Measurements from ENCODE around the gene HIVEP3. TPM values are rescaled to one million over a fixed set of nuclear protein-coding genes. Genes with fewer than 3 reads are reported as not detected.

Gene HIVEP3
- total RNA-seq, 2 donors from 2014 or later: 3.4 to 4.0 TPM

- DNase-seq: peak in 1 of 4 donors; percentile 27
- no peak for ATAC-seq
- Histone ChIP-seq H3K9me3 (no peaks in the 10 kb centered on the region), H3K27ac (peak overlapping the region in 1 of 4 donors; percentile 35), H3K36me3 (replicated peaks in 1 of 2; ENCODE audit: insufficient read depth in 1 of 2, low read depth in 2 of 2) (no peaks in the 10 kb centered on the region), H3K4me1 (no peaks in the 10 kb centered on the region), H3K27me3 (no peaks in the 10 kb centered on the region), H3K4me3 (no peak overlapping the region)
- TF ChIP-seq POLR2A (IDR thresholded peaks at IDR 0.05): no peak
- intact Hi-C loops (cut with DNase I): no loop called here
- 57 to 78% methylated on average over 5 of the region's 5 CpGs for WGBS, 2 donors
Observed at GRCh38 chr1:41740630-41741239, 178.0 kb downstream of the HIVEP3 start.

GRCh38 chr1:41740058-41740457 lies 178.7 kb downstream of the HIVEP3 start:
- no peaks in the 10 kb centered on the region for H3K36me3 ChIP-seq (replicated peaks in 1 of 2; ENCODE audit: insufficient read depth in 1 of 2, low read depth in 2 of 2)
- no peak overlapping the region for H3K4me3 ChIP-seq
- no peaks in the 10 kb centered on the region for H3K27me3 ChIP-seq
- H3K9me3 ChIP-seq: no peaks in the 10 kb centered on the region
- WGBS, 2 donors: 95% methylated on average over 5 of the region's 5 CpGs
- no peaks in the 10 kb centered on the region for H3K4me1 ChIP-seq
- intact Hi-C loops (cut with DNase I): no loop called here
- ATAC-seq (no peak), DNase-seq (no peak)
- no peak overlapping the region for H3K27ac ChIP-seq
- no peak for TF ChIP-seq POLR2A (IDR thresholded peaks at IDR 0.05)
- TF ChIP-seq, protein P1, sequence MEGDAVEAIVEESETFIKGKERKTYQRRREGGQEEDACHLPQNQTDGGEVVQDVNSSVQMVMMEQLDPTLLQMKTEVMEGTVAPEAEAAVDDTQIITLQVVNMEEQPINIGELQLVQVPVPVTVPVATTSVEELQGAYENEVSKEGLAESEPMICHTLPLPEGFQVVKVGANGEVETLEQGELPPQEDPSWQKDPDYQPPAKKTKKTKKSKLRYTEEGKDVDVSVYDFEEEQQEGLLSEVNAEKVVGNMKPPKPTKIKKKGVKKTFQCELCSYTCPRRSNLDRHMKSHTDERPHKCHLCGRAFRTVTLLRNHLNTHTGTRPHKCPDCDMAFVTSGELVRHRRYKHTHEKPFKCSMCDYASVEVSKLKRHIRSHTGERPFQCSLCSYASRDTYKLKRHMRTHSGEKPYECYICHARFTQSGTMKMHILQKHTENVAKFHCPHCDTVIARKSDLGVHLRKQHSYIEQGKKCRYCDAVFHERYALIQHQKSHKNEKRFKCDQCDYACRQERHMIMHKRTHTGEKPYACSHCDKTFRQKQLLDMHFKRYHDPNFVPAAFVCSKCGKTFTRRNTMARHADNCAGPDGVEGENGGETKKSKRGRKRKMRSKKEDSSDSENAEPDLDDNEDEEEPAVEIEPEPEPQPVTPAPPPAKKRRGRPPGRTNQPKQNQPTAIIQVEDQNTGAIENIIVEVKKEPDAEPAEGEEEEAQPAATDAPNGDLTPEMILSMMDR (IDR thresholded peaks at IDR 0.05): no peak

DNA sequence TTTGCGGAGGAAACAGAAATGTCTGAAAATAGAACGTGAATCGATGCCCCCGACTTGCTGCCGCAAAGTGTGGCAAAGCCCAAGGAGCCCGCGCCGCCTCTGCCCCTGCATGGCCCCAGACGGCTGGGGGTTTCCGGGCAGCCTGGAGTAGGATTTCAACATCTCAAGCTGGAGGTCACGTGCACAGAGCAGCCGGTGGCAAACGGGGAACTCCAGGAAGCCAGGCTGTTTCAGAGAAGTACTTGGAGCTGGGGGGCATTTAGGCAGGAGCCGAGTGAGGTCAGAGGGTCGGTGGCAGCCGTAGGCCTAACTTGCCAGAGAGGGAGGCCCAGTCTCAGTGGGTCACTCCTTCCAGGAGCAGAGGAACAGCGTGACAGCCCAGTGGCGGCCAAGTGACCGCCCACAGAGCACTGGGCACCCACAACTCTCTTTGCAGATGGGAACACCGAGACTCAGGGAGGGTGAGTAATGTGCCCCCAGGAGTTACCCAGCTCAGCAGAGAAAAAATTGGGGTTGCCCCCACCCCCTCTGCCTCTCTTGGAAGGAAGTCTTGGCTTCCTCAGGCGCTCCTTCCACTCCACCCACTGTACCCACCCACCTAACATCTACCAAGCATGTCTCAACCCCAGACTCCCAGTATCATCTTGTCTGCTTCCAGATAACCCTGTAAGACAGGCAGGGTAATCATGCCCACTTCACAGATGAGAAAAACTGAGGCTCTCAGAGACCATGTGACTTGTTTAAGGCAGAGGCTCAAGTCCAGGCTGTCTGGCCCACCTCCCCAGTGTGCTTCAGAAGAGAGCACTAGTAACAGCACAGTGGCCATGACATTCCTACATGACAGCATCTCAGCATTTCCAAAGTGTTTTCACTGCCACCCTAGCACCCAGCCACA lies 179.4 kb downstream of the HIVEP3 start:
- no peaks in the 10 kb centered on the region for H3K9me3 ChIP-seq
- intact Hi-C loops (cut with DNase I): no loop called here
- no peaks in the 10 kb centered on the region for H3K27me3 ChIP-seq
- 62 to 64% methylated on average over 13 to 21 of the region's 21 CpGs for WGBS, 2 donors
- ATAC-seq (peak; percentile 52), DNase-seq (peak; percentile 23 to 81 (median 40))
- peak overlapping the region in 2 of 4 donors; percentile 31 to 44 for H3K27ac ChIP-seq
- H3K4me3 ChIP-seq: no peak overlapping the region
- TF ChIP-seq, protein P1 (IDR thresholded peaks at IDR 0.05): no peak
- TF ChIP-seq POLR2A (IDR thresholded peaks at IDR 0.05): peak in 1 of 3 donors; percentile 14
- H3K4me1 ChIP-seq: no peaks in the 10 kb centered on the region
- H3K36me3 ChIP-seq (replicated peaks in 1 of 2; ENCODE audit: insufficient read depth in 1 of 2, low read depth in 2 of 2): no peaks in the 10 kb centered on the region

GRCh38 chr1:41738475-41738874 lies 180.2 kb downstream of the HIVEP3 start:
- no peak for TF ChIP-seq POLR2A (IDR thresholded peaks at IDR 0.05)
- 88 to 96% methylated on average over 2 of the region's 2 CpGs for WGBS, 2 donors
- Histone ChIP-seq H3K9me3 (no peaks in the 10 kb centered on the region), H3K4me1 (no peaks in the 10 kb centered on the region), H3K27ac (peak overlapping the region in 1 of 4 donors; percentile 44), H3K36me3 (replicated peaks in 1 of 2; ENCODE audit: insufficient read depth in 1 of 2, low read depth in 2 of 2) (no peaks in the 10 kb centered on the region), H3K4me3 (no peak overlapping the region), H3K27me3 (no peaks in the 10 kb centered on the region)
- intact Hi-C loops (cut with DNase I): no loop called here
- DNase-seq (no peak), ATAC-seq (no peak)

GRCh38 chr1:41738006-41738405 lies 180.7 kb downstream of the HIVEP3 start:
- DNase-seq: no peak
- Histone ChIP-seq H3K4me1 (no peaks in the 10 kb centered on the region), H3K4me3 (no peak overlapping the region), H3K27ac (no peak overlapping the region), H3K27me3 (no peaks in the 10 kb centered on the region), H3K36me3 (replicated peaks in 1 of 2; ENCODE audit: insufficient read depth in 1 of 2, low read depth in 2 of 2) (no peaks in the 10 kb centered on the region), H3K9me3 (no peaks in the 10 kb centered on the region)
- no peak for TF ChIP-seq POLR2A (IDR thresholded peaks at IDR 0.05)
- TF ChIP-seq, protein P1 (IDR thresholded peaks at IDR 0.05): no peak
- ATAC-seq: no peak
- 87 to 96% methylated on average over 9 of the region's 9 CpGs for WGBS, 2 donors
- intact Hi-C loops (cut with DNase I): no loop called here

Data from body of pancreas (tissue), 4 donors.